Measurements from ENCODE around the gene COL13A1.

The COL13A1 gene

GRCh38 chr10:69838853-69839252 is 37.1 kb downstream of the COL13A1 start:
- Histone ChIP-seq H3K4me1 (ENCODE audit: control insufficient read depth in 5 of 5, insufficient read depth in 5 of 5, low read length in 5 of 5) (peaks cover 0 to 7% (median 5%) of the 10 kb centered on the region in 5 donors), H3K27me3 (ENCODE audit: control insufficient read depth in 5 of 5, insufficient read depth in 4 of 5, low read length in 5 of 5) (peaks cover 8 to 16% (median 12%) of the 10 kb centered on the region in 5 donors), H3K27ac (ENCODE audit: low read depth, low read length) (no peak overlapping the region), H3K36me3 (ENCODE audit: control insufficient read depth in 5 of 5, insufficient read depth in 5 of 5, low read length in 5 of 5) (no peaks in the 10 kb centered on the region), H3K9me3 (ENCODE audit: control insufficient read depth in 5 of 5, low read length in 5 of 5) (no peaks in the 10 kb centered on the region), H3K9ac (ENCODE audit: low read length in 5 of 5) (no peak overlapping the region), H3K4me3 (ENCODE audit: low read depth in 1 of 5, low read length in 5 of 5) (no peak overlapping the region)

- Histone ChIP-seq H3K27me3 (ENCODE audit: control insufficient read depth in 5 of 5, insufficient read depth in 4 of 5, low read length in 5 of 5) (peaks cover 8 to 18% (median 14%) of the 10 kb centered on the region in 5 donors), H3K4me3 (ENCODE audit: low read depth in 1 of 5, low read length in 5 of 5) (no peak overlapping the region)
Observed at GRCh38 chr10:69839696-69840345, 38.1 kb downstream of the COL13A1 start.

GRCh38 chr10:69840773-69841172 is 39.1 kb downstream of the COL13A1 start:
- H3K27ac ChIP-seq (ENCODE audit: low read depth, low read length), result no peak overlapping the region
- H3K9me3 ChIP-seq (ENCODE audit: control insufficient read depth in 5 of 5, low read length in 5 of 5), result no peaks in the 10 kb centered on the region
- H3K27me3 ChIP-seq (ENCODE audit: control insufficient read depth in 5 of 5, insufficient read depth in 4 of 5, low read length in 5 of 5), result peaks cover 2 to 14% (median 9%) of the 10 kb centered on the region in 5 donors
- peaks cover 0 to 10% (median 6%) of the 10 kb centered on the region in 5 donors for H3K4me1 ChIP-seq (ENCODE audit: control insufficient read depth in 5 of 5, insufficient read depth in 5 of 5, low read length in 5 of 5)
- no peak overlapping the region for H3K4me3 ChIP-seq (ENCODE audit: low read depth in 1 of 5, low read length in 5 of 5)
- no peak overlapping the region for H3K9ac ChIP-seq (ENCODE audit: low read length in 5 of 5)
- H3K36me3 ChIP-seq (ENCODE audit: control insufficient read depth in 5 of 5, insufficient read depth in 5 of 5, low read length in 5 of 5), result no peaks in the 10 kb centered on the region

More at GRCh38 chr10:69839696-69840345, 38.1 kb downstream of the COL13A1 start:
- no peak overlapping the region for H3K9ac ChIP-seq (ENCODE audit: low read length in 5 of 5)
- no peaks in the 10 kb centered on the region for H3K9me3 ChIP-seq (ENCODE audit: control insufficient read depth in 5 of 5, low read length in 5 of 5)
- H3K4me1 ChIP-seq (ENCODE audit: control insufficient read depth in 5 of 5, insufficient read depth in 5 of 5, low read length in 5 of 5), result peaks cover 0 to 7% (median 5%) of the 10 kb centered on the region in 5 donors
- H3K27ac ChIP-seq (ENCODE audit: low read depth, low read length), result no peak overlapping the region
- no peaks in the 10 kb centered on the region for H3K36me3 ChIP-seq (ENCODE audit: control insufficient read depth in 5 of 5, insufficient read depth in 5 of 5, low read length in 5 of 5)

GRCh38 chr10:69842020-69842419 is 40.3 kb downstream of the COL13A1 start:
- Histone ChIP-seq H3K27me3 (ENCODE audit: control insufficient read depth in 5 of 5, insufficient read depth in 4 of 5, low read length in 5 of 5) (peaks cover 0 to 23% (median 9%) of the 10 kb centered on the region in 5 donors), H3K36me3 (ENCODE audit: control insufficient read depth in 5 of 5, insufficient read depth in 5 of 5, low read length in 5 of 5) (no peaks in the 10 kb centered on the region), H3K27ac (ENCODE audit: low read depth, low read length) (no peak overlapping the region), H3K4me3 (ENCODE audit: low read depth in 1 of 5, low read length in 5 of 5) (no peak overlapping the region), H3K9ac (ENCODE audit: low read length in 5 of 5) (no peak overlapping the region), H3K9me3 (ENCODE audit: control insufficient read depth in 5 of 5, low read length in 5 of 5) (no peaks in the 10 kb centered on the region), H3K4me1 (ENCODE audit: control insufficient read depth in 5 of 5, insufficient read depth in 5 of 5, low read length in 5 of 5) (peaks cover 0 to 13% (median 6%) of the 10 kb centered on the region in 5 donors)

GRCh38 chr10:69842882-69843281 is 41.2 kb downstream of the COL13A1 start:
- no peaks in the 10 kb centered on the region for H3K36me3 ChIP-seq (ENCODE audit: control insufficient read depth in 5 of 5, insufficient read depth in 5 of 5, low read length in 5 of 5)
- H3K4me1 ChIP-seq (ENCODE audit: control insufficient read depth in 5 of 5, insufficient read depth in 5 of 5, low read length in 5 of 5), result peaks cover 0 to 13% (median 6%) of the 10 kb centered on the region in 5 donors
- no peaks in the 10 kb centered on the region for H3K9me3 ChIP-seq (ENCODE audit: control insufficient read depth in 5 of 5, low read length in 5 of 5)
- H3K27ac ChIP-seq (ENCODE audit: low read depth, low read length), result no peak overlapping the region
- peaks cover 4 to 25% (median 14%) of the 10 kb centered on the region in 5 donors for H3K27me3 ChIP-seq (ENCODE audit: control insufficient read depth in 5 of 5, insufficient read depth in 4 of 5, low read length in 5 of 5)
- H3K9ac ChIP-seq (ENCODE audit: low read length in 5 of 5), result no peak overlapping the region
- no peak overlapping the region for H3K4me3 ChIP-seq (ENCODE audit: low read depth in 1 of 5, low read length in 5 of 5)

- Histone ChIP-seq H3K27ac (ENCODE audit: low read depth, low read length) (no peak overlapping the region), H3K9me3 (ENCODE audit: control insufficient read depth in 5 of 5, low read length in 5 of 5) (no peaks in the 10 kb centered on the region), H3K4me1 (ENCODE audit: control insufficient read depth in 5 of 5, insufficient read depth in 5 of 5, low read length in 5 of 5) (peaks cover 0 to 13% (median 2%) of the 10 kb centered on the region in 5 donors), H3K27me3 (ENCODE audit: control insufficient read depth in 5 of 5, insufficient read depth in 4 of 5, low read length in 5 of 5) (peaks cover 4 to 25% (median 14%) of the 10 kb centered on the region in 5 donors), H3K36me3 (ENCODE audit: control insufficient read depth in 5 of 5, insufficient read depth in 5 of 5, low read length in 5 of 5) (no peaks in the 10 kb centered on the region), H3K4me3 (ENCODE audit: low read depth in 1 of 5, low read length in 5 of 5) (no peak overlapping the region), H3K9ac (ENCODE audit: low read length in 5 of 5) (no peak overlapping the region)
Observed at GRCh38 chr10:69843923-69844322, 42.2 kb downstream of the COL13A1 start.

GRCh38 chr10:69844698-69845097 is 43.0 kb downstream of the COL13A1 start:
- Histone ChIP-seq H3K27me3 (ENCODE audit: control insufficient read depth in 5 of 5, insufficient read depth in 4 of 5, low read length in 5 of 5) (peaks cover 4 to 25% (median 14%) of the 10 kb centered on the region in 5 donors), H3K4me1 (ENCODE audit: control insufficient read depth in 5 of 5, insufficient read depth in 5 of 5, low read length in 5 of 5) (peaks cover 0 to 8% (median 2%) of the 10 kb centered on the region in 5 donors), H3K9me3 (ENCODE audit: control insufficient read depth in 5 of 5, low read length in 5 of 5) (no peaks in the 10 kb centered on the region), H3K4me3 (ENCODE audit: low read depth in 1 of 5, low read length in 5 of 5) (no peak overlapping the region), H3K9ac (ENCODE audit: low read length in 5 of 5) (no peak overlapping the region), H3K27ac (ENCODE audit: low read depth, low read length) (no peak overlapping the region), H3K36me3 (ENCODE audit: control insufficient read depth in 5 of 5, insufficient read depth in 5 of 5, low read length in 5 of 5) (no peaks in the 10 kb centered on the region)

GRCh38 chr10:69845574-69846292 is 44.0 kb downstream of the COL13A1 start:
- peaks cover 0 to 8% (median 0%) of the 10 kb centered on the region in 5 donors for H3K4me1 ChIP-seq (ENCODE audit: control insufficient read depth in 5 of 5, insufficient read depth in 5 of 5, low read length in 5 of 5)
- no peak overlapping the region for H3K27ac ChIP-seq (ENCODE audit: low read depth, low read length)
- no peak overlapping the region for H3K9ac ChIP-seq (ENCODE audit: low read length in 5 of 5)
- no peaks in the 10 kb centered on the region for H3K9me3 ChIP-seq (ENCODE audit: control insufficient read depth in 5 of 5, low read length in 5 of 5)
- H3K4me3 ChIP-seq (ENCODE audit: low read depth in 1 of 5, low read length in 5 of 5), result no peak overlapping the region
- H3K27me3 ChIP-seq (ENCODE audit: control insufficient read depth in 5 of 5, insufficient read depth in 4 of 5, low read length in 5 of 5), result peaks cover 4 to 25% (median 14%) of the 10 kb centered on the region in 5 donors
- H3K36me3 ChIP-seq (ENCODE audit: control insufficient read depth in 5 of 5, insufficient read depth in 5 of 5, low read length in 5 of 5), result no peaks in the 10 kb centered on the region

- no peak overlapping the region for H3K27ac ChIP-seq (ENCODE audit: low read depth, low read length)
- H3K4me1 ChIP-seq (ENCODE audit: control insufficient read depth in 5 of 5, insufficient read depth in 5 of 5, low read length in 5 of 5), result peaks cover 0 to 8% (median 0%) of the 10 kb centered on the region in 5 donors
- no peak overlapping the region for H3K9ac ChIP-seq (ENCODE audit: low read length in 5 of 5)
- H3K9me3 ChIP-seq (ENCODE audit: control insufficient read depth in 5 of 5, low read length in 5 of 5), result no peaks in the 10 kb centered on the region
- H3K27me3 ChIP-seq (ENCODE audit: control insufficient read depth in 5 of 5, insufficient read depth in 4 of 5, low read length in 5 of 5), result peaks cover 4 to 25% (median 14%) of the 10 kb centered on the region in 5 donors
- H3K4me3 ChIP-seq (ENCODE audit: low read depth in 1 of 5, low read length in 5 of 5), result no peak overlapping the region
- no peaks in the 10 kb centered on the region for H3K36me3 ChIP-seq (ENCODE audit: control insufficient read depth in 5 of 5, insufficient read depth in 5 of 5, low read length in 5 of 5)
Observed at GRCh38 chr10:69846293-69846921, 44.7 kb downstream of the COL13A1 start.

- Histone ChIP-seq H3K27ac (ENCODE audit: low read depth, low read length) (no peak overlapping the region), H3K27me3 (ENCODE audit: control insufficient read depth in 5 of 5, insufficient read depth in 4 of 5, low read length in 5 of 5) (peaks cover 4 to 28% (median 13%) of the 10 kb centered on the region in 5 donors)
Observed at GRCh38 chr10:69847458-69847857, 45.8 kb downstream of the COL13A1 start.

More at GRCh38 chr10:69847458-69847857, 45.8 kb downstream of the COL13A1 start:
- Histone ChIP-seq H3K36me3 (ENCODE audit: control insufficient read depth in 5 of 5, insufficient read depth in 5 of 5, low read length in 5 of 5) (no peaks in the 10 kb centered on the region), H3K9ac (ENCODE audit: low read length in 5 of 5) (no peak overlapping the region), H3K9me3 (ENCODE audit: control insufficient read depth in 5 of 5, low read length in 5 of 5) (no peaks in the 10 kb centered on the region), H3K4me1 (ENCODE audit: control insufficient read depth in 5 of 5, insufficient read depth in 5 of 5, low read length in 5 of 5) (peaks cover 0 to 8% (median 0%) of the 10 kb centered on the region in 5 donors), H3K4me3 (ENCODE audit: low read depth in 1 of 5, low read length in 5 of 5) (no peak overlapping the region)
